DND-41 (cell line): ENCODE measurements around the gene TNPO3.

ENCODE experiments used
- CTCF ChIP-seq: IDR thresholded peaks from 2 replicates; pipeline ENCODE4 v1.5.1; 2012; ENCODE audit warnings: borderline replicate concordance, low read length, moderate library complexity, mild to moderate bottlenecking; ENCODE audit not compliant: poor library complexity, severe bottlenecking; ENCODE audit errors: extremely low read depth
- EZH2 ChIP-seq: IDR thresholded peaks from 3 replicates; pipeline ENCODE4 v1.6.1; 2012; ENCODE audit warnings: borderline replicate concordance, low read depth, mild to moderate bottlenecking, moderate library complexity, low read length, inconsistent platforms; ENCODE audit not compliant: severe bottlenecking

DNA sequence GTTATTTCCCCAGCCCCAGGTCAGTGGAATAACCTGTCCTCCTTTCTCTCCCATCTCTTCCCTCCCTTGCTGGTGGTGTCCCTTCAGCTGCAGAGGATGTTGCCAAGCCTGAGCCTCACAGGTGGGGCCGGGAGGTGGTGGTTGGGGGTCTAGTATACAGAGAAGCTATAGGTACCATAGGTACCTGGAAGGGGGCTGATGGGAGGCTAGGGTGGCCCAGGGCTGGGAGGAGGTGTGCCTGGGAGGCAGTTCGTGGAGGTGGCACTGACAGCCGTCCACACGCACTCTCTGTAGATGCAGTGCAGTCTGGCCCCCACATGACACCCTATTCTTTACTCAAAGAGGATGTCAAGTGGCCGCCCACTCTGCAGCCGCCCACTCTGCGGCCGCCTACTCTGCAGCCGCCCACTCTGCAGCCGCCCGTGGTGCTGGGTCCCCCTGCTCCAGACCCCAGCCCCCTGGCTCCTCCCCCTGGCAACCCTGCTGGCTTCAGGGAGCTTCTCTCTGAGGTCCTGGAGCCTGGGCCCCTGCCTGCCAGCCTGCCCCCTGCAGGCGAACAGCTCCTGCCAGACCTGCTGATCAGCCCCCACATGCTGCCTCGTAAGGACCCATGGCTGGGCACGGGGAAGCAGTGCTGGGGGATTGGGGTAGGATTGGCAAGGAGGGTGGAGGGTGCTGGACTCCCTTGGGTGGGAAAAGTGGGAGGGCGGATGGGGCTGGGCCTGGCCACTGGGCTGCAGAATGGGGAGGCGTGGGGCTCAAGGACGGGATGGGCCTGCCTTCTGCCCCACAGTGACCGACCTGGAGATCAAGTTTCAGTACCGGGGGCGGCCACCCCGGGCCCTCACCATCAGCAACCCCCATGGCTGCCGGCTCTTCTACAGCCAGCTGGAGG, 107.7 kb downstream of the TNPO3 start:
- TF ChIP-seq CTCF: peak; percentile 49
- no peak for TF ChIP-seq EZH2
